Smooth muscle cell (in vitro differentiated cells): ENCODE results near the gene DPYSL3. TPM values are rescaled to one million over a fixed set of nuclear protein-coding genes. Genes with fewer than 3 reads are reported as not detected.

Experiments
- DNase-seq: peaks from one replicate; lab custom pipeline; 2025; ENCODE audit not compliant: unreplicated experiment; lab: John Stamatoyannopoulos, UW
- H2AFZ ChIP-seq: fragments of 200-600 bp; sonication (generic); 2 replicates; pipeline ENCODE4 v1.6.0; 2016; ENCODE audit warnings: antibody characterized with exemption, low read depth, mild to moderate bottlenecking
- H3F3A ChIP-seq: fragments of 200-600 bp; sonication (generic); 2 replicates; pipeline ENCODE4 v1.6.0; 2017; ENCODE audit warnings: antibody characterized with exemption, low read depth
- H3K27ac ChIP-seq: fragments of 200-600 bp; sonication (generic); 2 replicates; pipeline ENCODE4 v1.5.1; 2016; ENCODE audit warnings: low read depth, mild to moderate bottlenecking
- H3K27me3 ChIP-seq: fragments of 200-600 bp; sonication (generic); 2 replicates; pipeline ENCODE4 v1.6.1; 2016; ENCODE audit warnings: low read depth, mild to moderate bottlenecking
- H3K36me3 ChIP-seq: fragments of 200-600 bp; sonication (generic); 2 replicates; pipeline ENCODE4 v1.5.1; 2016; ENCODE audit warnings: low read depth
- H3K4me1 ChIP-seq: fragments of 200-600 bp; sonication (generic); 2 replicates; pipeline ENCODE4 v1.5.1; 2016; ENCODE audit warnings: low read depth
- H3K4me2 ChIP-seq: fragments of 200-600 bp; sonication (generic); 2 replicates; pipeline ENCODE4 v1.6.0; 2016; ENCODE audit warnings: mild to moderate bottlenecking
- H3K4me3 ChIP-seq: fragments of 200-600 bp; sonication (generic); 2 replicates; pipeline ENCODE4 v1.5.1; 2016; ENCODE audit warnings: mild to moderate bottlenecking
- H3K79me2 ChIP-seq: fragments of 200-600 bp; sonication (generic); 2 replicates; pipeline ENCODE4 v1.6.0; 2016; ENCODE audit warnings: low read depth, mild to moderate bottlenecking
- H3K9ac ChIP-seq: fragments of 200-600 bp; sonication (generic); 2 replicates; pipeline ENCODE4 v1.6.0; 2016; ENCODE audit warnings: low read depth
- H3K9me3 ChIP-seq: fragments of 200-600 bp; sonication (generic); replicated peaks from 2 replicates; pipeline ENCODE4 v1.5.1; 2016; ENCODE audit warnings: low read depth
- H4K20me1 ChIP-seq: fragments of 200-600 bp; sonication (generic); 2 replicates; pipeline ENCODE4 v1.6.0; 2016; ENCODE audit warnings: low read depth
- CTCF ChIP-seq: fragments of 200-600 bp; sonication (generic); IDR thresholded peaks from 2 replicates; pipeline ENCODE4 v1.5.1; 2017; ENCODE audit warnings: borderline replicate concordance, mild to moderate bottlenecking, antibody characterized with exemption; ENCODE audit not compliant: insufficient read depth, poor library complexity, severe bottlenecking
- WGBS: methylation state at CpG from one replicate; pipeline ENCODE4 v1.1.7; 2016; ENCODE audit warnings: low lambda C conversion rate; 5-methylcytosine and 5-hydroxymethylcytosine counted together
- polyA plus RNA-seq: library from polyadenylated mRNA; unstranded; fragments of >200 nt; fragmentation: Nextera tagmentation; extraction: Ambion mirVana; gene quantifications from 2 replicates; pipeline ENCODE4 v1.2.1, GENCODE V29; 2016
- total RNA-seq: library from RNA; depleted of rRNA; stranded (reverse); fragments of >200 nt; gene quantifications from 2 replicates; pipeline ENCODE4 v1.2.3, GENCODE V29; 2014

DPYSL3 gene
- total and polyA plus RNA-seq, 2 experiments from 2014 or later: 65.5 to 124 TPM

DNA sequence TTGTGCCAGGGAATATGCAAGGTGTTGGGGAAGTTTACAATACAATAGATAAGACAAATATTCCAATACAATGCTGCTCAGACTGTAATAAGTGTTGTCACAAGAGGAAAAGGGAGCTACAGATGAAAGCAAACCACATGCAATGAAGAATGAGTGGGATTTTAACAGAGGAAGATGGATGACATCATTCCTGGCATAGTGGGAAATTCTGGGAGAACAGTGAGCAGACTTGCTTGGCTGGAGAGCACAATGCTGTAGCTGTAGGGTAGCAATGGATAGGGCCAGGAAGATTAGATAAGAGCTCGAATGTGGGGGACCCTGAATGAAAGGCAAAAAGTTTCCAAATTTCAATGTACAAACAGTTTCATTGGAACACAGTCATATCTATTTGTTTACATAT, 9.5 kb upstream of the DPYSL3 start:
- Histone ChIP-seq H3K4me1 (peaks cover 41% of the 10 kb centered on the region), H3K4me2 (no peak overlapping the region), H3K9me3 (no peaks in the 10 kb centered on the region), H3K4me3 (no peak overlapping the region), H3K9ac (no peak overlapping the region), H3K27ac (no peak overlapping the region), H3K36me3 (no peaks in the 10 kb centered on the region), H3K79me2 (no peaks in the 10 kb centered on the region), H3K27me3 (no peaks in the 10 kb centered on the region), H3F3A (no peaks in the 10 kb centered on the region), H2AFZ (no peak overlapping the region), H4K20me1 (no peaks in the 10 kb centered on the region)
- no peak for TF ChIP-seq CTCF
- WGBS: 60% methylated on average over 1 of the region's 1 CpG
- DNase-seq: no peak

DNA sequence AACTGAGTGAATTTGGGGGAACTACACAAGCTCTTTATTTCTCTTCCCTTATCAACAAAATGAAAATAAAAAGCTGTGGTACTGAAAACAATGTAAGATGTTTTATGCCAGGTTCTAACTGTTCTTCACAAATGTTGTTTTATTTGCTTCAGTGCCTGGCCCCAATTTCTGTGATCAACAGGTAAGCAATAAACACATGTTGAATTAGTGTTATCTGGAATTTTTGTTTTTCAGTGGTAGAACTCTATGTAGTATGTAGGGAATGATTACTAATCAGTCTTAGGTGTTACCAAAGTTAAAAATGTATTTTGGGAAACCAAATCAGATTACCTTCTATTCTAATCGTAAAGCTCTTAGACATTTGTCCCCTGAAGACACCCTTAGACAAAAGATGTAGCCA, 7.5 kb upstream of the DPYSL3 start:
- Histone ChIP-seq H3K36me3 (no peaks in the 10 kb centered on the region), H3K4me2 (no peak overlapping the region), H3F3A (no peaks in the 10 kb centered on the region), H3K4me3 (no peak overlapping the region), H3K79me2 (no peaks in the 10 kb centered on the region), H3K27ac (no peak overlapping the region), H2AFZ (no peak overlapping the region), H3K9me3 (no peaks in the 10 kb centered on the region), H3K9ac (no peak overlapping the region), H3K4me1 (peaks cover 33% of the 10 kb centered on the region), H3K27me3 (no peaks in the 10 kb centered on the region), H4K20me1 (no peaks in the 10 kb centered on the region)
- TF ChIP-seq CTCF: no peak
- WGBS: 100% methylated on average over 1 of the region's 1 CpG
- DNase-seq: no peak

DNA sequence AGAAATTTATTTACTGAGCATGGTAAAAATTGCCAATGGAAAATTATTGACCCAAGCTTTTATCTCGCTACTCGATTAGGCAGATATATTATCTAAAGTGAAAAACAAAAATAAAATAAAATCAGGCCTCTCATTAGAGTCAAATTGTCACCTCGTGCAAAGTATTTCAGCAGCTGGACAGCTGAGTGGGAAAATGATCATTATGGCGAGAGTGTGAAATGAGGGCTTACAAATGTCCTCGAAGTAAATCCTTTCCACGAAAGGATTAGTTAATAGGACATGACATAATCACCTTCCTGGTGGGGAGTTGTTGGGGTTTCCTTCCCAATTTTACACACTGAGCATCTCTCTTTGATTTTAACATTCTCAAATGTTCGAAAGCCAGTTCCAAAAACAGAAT, 5.4 kb upstream of the DPYSL3 start:
- TF ChIP-seq CTCF: no peak
- Histone ChIP-seq H3K36me3 (no peaks in the 10 kb centered on the region), H3K4me2 (no peak overlapping the region), H3K4me1 (peaks cover 20% of the 10 kb centered on the region), H2AFZ (no peak overlapping the region), H3K27me3 (no peaks in the 10 kb centered on the region), H3K27ac (no peak overlapping the region), H3K79me2 (no peaks in the 10 kb centered on the region), H3F3A (no peaks in the 10 kb centered on the region), H3K9me3 (no peaks in the 10 kb centered on the region), H4K20me1 (no peaks in the 10 kb centered on the region), H3K9ac (no peak overlapping the region), H3K4me3 (no peak overlapping the region)
- 84% methylated on average over 7 of the region's 7 CpGs for WGBS
- DNase-seq: no peak

DNA sequence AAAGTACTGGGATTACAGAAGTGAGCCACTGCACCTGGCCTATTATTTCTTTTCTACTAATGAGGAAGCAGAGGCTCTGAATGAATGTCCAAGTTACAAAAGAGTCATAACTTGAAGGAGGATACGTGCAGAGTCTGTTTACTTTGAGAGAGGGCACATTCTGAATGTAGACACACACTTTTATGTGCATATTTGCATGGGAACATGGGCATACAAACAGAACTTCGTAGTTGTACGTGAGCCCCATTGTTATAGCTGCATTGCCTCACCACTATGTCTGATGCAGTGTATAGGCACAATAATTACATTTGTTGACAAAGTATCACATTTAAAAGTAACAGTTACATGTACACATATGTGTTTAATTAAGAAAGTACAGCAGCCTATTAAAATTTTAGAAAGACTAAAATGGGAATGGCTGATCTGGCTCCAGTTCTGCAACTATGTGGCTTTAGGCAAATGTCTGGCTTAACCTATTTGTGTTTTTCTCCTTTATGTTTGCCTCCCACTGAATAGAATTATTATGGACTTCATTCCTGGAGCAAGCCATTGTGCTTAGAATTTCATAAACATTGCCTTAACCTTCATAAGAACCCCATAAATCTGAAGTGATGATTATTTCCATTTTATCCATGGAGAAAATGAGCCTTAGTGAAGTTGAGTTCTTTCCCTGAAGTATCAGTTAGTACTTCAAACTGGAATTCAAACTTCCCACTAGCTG, 3.0 kb upstream of the DPYSL3 start:
- H3K4me3 ChIP-seq: no peak overlapping the region
- no peaks in the 10 kb centered on the region for H4K20me1 ChIP-seq
- no peak overlapping the region for H3K27ac ChIP-seq
- H3K4me2 ChIP-seq: no peak overlapping the region
- H3K9ac ChIP-seq: no peak overlapping the region
- no peaks in the 10 kb centered on the region for H3K79me2 ChIP-seq
- H3K27me3 ChIP-seq: no peaks in the 10 kb centered on the region
- no peaks in the 10 kb centered on the region for H3K9me3 ChIP-seq
- no peaks in the 10 kb centered on the region for H3F3A ChIP-seq
- peaks cover 30% of the 10 kb centered on the region for H3K4me1 ChIP-seq
- DNase-seq: no peak
- H2AFZ ChIP-seq: no peak overlapping the region
- WGBS: 84% methylated on average over 3 of the region's 3 CpGs
- no peaks in the 10 kb centered on the region for H3K36me3 ChIP-seq
- TF ChIP-seq CTCF: no peak
